WTC11 (cell line): ENCODE results near the gene TWIST2.

ENCODE experiments used
- CTCF ChIP-seq: fragments of 200-600 bp; IDR thresholded peaks from 2 replicates; pipeline ENCODE4 v1.8.0; 2022; ENCODE audit warnings: antibody characterized with exemption
- ZNF532 ChIP-seq: fragments of 250-450 bp; sonication (Bioruptor Pico); IDR thresholded peaks from 2 replicates; pipeline ENCODE4 v1.9.0; 2021; ENCODE audit warnings: mild to moderate bottlenecking, borderline replicate concordance

GRCh38 chr2:238853721-238854120, 5.8 kb downstream of the TWIST2 start:
- TF ChIP-seq CTCF = no peak
- TF ChIP-seq ZNF532 = no peak
